CD4-positive, alpha-beta T cell treated with Interleukin-12 subunit alpha and Interleukin-12 subunit beta, for 1 hour (primary cell): ENCODE results near the gene IQSEC3.
A peak's percentile ranks its signal among the peaks of the same experiment; 100 is the strongest.
"Not testable (repeated sequence)": the region's sequence is repeated elsewhere in the genome, so short reads cannot be mapped to it uniquely, and the experiment has no call there.

Experiments used
- DNase-seq: peaks from one replicate; pipeline ENCODE4 v3.0.0-alpha.2; 2020

IQSEC3 gene

GRCh38 chr12:115518-115917, 49.0 kb downstream of the IQSEC3 start:
- DNase-seq: no peak

- DNase-seq: no peak
Measured at GRCh38 chr12:115960-116915, 49.7 kb downstream of the IQSEC3 start.

- no peak for DNase-seq
Measured at GRCh38 chr12:117311-117710, 50.7 kb downstream of the IQSEC3 start.

DNA sequence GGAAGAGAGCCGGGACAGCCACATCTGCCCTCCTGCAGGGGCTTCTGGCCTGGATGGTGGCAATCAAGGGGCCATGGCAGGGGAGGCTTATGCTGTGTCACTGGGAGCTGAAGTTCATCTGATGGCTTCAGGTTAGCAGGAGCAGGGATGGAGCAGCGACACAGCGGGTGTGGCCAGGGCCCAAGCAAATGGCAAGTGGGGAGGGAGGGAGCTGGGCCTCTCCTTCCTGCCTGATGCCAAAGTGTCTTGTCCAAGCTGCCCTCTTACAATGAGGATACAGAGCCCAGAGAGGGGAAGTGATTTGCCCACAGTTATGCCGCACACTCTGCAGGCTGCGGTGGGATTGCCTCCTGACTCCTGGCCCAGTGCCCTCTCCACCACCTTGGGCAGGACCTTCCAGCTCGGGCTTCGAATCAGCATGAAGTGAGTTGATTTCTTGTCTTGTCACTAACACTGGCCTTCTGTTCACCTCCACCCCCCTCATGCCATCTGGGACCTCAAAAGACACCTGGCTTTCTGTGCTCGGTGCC, 51.3 kb downstream of the IQSEC3 start:
- DNase-seq: no peak

- DNase-seq: no peak
Measured at GRCh38 chr12:118591-118990, 52.0 kb downstream of the IQSEC3 start.

- DNase-seq: no peak
Measured at GRCh38 chr12:120951-121350, 54.4 kb downstream of the IQSEC3 start.

DNA sequence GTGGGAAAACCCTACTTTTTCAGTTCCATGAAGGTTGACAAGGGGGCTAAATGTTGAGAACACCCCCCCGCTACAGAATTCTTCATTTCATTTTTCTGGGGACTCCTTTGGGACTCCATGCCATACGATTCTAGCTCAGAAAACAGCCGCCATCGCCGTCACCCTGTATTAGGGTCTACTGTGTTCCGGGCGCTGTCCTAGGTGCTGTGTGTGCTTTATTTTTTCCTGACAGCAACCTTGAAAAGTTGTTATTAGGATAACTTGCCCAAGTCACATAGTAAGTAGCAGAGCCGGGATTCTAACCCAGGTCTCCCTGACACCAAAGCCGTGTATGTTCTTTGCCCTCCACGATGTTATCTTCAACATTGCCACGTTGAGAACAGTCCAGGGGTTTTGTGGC, 55.1 kb downstream of the IQSEC3 start:
- DNase-seq: no peak

DNA sequence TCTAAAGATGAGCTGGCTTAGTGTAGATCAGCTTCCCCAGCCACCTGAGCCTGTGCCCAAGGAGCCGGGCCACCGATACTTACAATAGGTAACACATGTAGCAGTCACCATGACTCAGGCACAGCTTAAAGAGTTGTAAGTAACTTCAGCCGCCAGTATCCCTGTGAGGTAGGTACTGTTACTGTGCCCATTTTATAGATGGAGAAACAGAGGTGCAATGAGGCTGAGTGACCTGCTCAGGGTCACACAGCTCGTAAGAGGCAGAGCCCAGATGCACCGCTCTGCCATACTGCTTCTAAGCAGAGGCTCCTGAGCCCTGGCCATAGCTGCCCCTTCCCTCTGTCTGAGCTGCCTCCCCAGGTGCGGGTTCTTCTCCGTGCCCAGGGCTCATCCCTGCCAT, 58.5 kb downstream of the IQSEC3 start:
- no peak for DNase-seq

GRCh38 chr12:125566-125965, 59.0 kb downstream of the IQSEC3 start:
- no peak for DNase-seq

DNA sequence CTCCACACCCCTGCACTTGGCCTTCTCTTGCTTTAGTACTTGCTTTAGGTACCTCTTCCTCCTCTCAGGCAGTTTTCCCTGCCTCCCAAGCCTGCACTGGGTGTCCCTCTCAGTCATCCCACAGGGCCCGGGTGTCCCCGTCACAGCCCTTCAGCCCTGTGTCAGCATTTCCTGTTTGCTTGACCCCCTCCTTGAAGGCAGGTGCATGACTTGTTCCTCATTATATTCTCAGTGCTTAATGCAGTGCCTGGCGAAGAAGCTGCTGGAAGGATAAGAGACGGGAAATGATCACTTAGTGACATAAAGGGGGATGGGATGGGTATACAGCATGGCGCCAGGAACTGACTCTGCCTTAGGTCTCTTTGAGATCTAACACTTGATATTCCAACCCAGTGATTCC, 61.5 kb downstream of the IQSEC3 start:
- DNase-seq: no peak

- DNase-seq: no peak
Measured at GRCh38 chr12:129001-129400, 62.4 kb downstream of the IQSEC3 start.

DNA sequence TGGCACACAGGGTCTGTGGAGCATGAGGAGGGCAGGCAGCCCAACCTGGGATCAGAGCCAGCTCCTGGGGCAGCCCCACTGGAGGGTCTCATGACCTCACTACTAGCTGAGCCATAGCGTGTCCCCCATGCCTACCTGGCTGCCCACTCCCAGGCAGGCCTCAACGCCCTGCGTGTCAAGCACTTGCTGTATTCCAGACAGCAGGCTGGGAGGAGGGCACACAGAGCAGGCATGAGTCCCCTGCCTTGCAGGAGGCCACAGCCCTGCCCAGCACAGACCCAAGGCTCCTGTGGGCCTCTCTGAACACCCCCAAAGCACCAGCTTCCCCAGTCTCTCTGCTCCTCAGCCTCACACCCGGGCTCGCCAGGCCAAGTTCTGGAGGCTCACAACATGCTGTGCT, 64.0 kb downstream of the IQSEC3 start:
- DNase-seq: no peak

- no peak for DNase-seq
Measured at GRCh38 chr12:131008-131407, 64.4 kb downstream of the IQSEC3 start.

DNA sequence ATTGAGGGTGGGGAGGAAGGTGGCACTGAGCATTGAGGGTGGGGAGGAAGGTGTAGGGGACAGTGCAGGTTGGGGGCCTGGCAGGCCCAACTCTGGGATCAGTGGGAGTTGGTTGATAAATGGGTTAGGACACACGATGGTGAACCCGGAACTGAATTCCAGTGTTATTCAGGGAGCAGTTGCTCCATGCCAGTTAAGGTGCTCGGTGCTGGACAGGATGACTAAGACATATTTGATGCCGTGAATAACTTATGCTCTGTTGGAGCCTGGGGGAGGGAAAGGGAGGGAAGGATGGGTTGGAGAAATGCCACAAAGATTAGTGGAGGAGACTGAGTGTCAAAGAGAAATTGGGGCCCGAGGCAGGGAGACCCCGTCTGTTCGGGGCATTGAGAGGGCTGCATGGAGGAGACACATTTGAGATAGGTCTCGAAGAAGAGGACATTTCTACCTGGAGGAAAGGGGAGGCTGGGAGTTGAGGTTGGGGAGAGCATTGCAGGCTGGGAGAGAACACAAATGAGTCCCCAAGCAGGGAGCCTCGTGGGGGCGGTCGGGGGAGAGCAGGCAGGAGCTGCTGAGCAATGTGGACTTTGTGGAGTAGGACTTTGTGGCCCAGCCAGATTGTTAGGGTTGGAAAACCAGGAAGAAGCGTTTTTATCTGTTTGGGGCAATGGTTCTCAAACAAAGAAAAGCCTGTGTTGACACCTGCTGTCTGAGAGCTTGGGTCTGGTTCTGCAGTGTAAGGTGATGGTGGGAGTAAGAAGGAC, 65.3 kb downstream of the IQSEC3 start:
- DNase-seq: no peak

GRCh38 chr12:133616-134232, 67.2 kb downstream of the IQSEC3 start:
- not testable (repeated sequence) for DNase-seq

DNA sequence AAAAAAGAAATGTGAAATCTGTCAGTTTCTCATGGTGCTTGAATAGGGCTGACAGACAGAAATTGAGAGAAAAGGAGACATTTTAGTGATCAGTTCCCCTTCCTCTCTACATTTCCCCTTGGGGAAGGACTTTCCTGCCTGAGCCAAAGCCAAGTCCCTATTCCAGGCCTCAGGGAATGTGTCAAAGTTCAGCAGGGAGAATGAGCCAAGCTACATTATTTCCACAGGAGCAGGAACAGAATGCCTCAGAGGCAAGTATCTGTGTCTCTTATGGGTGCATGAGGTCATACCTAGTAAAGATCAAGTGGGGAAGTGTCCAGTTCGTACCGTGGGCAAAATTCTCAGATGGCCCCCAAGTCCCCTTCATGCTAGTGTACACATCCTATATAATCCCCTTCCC, 68.6 kb downstream of the IQSEC3 start:
- DNase-seq: no peak

DNA sequence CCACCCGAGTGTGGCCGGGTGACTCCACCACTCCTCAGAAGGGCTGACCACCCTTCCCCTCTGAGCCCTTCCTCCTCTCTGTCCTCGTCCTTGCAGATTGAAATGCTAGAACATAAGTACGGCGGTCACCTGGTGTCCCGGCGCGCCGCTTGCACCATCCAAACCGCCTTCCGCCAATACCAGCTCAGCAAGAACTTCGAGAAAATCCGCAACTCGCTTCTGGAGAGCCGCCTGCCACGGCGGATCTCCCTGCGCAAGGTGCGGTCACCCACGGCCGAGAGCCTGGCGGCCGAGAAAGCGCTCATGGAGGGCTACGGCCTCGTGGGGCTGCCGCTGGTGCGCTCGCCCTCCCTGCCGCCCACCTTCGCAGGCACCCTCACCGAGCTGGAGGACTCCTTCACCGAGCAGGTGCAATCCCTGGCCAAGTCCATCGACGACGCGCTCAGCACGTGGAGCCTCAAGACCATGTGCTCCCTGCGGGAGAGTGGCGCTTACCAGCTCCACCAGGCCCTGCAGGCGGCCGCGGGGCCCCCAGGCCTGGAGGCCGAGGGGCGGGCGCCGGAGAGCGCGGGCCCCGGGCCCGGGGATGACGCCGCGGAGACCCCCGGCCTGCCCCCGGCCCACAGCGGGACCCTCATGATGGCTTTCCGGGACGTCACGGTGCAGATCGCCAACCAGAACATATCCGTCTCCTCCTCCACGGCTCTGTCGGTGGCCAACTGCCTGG, 71.8 kb downstream of the IQSEC3 start:
- DNase-seq: no peak

DNA sequence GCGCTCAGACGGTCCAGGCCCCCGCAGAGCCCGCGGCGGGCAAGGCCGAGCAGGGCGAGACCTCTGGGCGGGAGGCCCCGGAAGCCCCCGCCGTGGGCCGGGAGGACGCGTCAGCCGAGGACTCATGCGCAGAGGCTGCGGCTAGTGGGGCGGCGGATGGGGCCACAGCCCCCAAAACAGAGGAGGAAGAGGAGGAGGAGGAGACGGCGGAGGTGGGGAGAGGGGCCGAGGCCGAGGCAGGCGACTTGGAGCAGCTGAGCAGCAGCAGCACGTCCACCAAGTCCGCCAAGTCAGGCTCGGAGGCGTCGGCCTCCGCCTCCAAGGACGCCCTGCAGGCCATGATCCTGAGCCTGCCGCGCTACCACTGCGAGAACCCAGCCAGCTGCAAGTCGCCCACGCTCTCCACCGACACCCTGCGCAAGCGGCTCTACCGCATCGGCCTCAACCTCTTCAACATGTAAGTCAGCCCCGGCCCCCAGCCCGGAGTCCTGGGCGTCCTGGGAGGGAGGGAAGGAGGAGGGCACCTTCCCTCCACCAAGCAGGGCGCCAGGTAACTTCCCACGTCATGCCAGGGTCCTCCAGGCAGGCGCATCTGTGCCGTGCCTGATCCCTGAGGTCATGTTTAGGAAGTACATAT, 72.4 kb downstream of the IQSEC3 start:
- DNase-seq: peak; percentile 6

GRCh38 chr12:139585-139984, 73.0 kb downstream of the IQSEC3 start:
- DNase-seq: no peak

DNA sequence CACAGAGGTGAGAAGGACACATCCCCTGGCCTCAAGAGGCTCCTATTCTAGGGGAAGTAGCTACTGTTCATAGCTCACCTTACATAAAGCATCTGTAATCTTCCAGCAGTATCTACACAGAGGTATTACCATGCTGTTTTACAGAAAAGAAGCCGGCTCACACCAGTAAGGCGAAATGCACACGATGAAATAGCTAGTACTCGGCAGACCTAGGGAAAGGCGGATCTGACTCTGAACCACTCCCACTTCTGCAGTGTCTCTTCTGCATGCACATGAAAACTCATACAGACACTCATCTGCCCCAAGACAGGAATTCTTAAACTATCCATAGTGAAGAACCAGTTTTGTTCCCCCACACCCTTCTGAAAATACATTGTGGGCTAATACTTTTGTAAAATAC, 73.6 kb downstream of the IQSEC3 start:
- no peak for DNase-seq

GRCh38 chr12:143964-144649, 77.5 kb downstream of the IQSEC3 start:
- no peak for DNase-seq
